ENCODE results near the gene ABLIM2. TPM values are rescaled to one million over a fixed set of nuclear protein-coding genes. Genes with fewer than 3 reads are reported as not detected.

ABLIM2 gene
- total and polyA plus RNA-seq, 5 donors from 2014 or later: 0.88 to 2.0 (median 1.2) TPM

GRCh38 chr4:8125526-8126056 lies 33.0 kb downstream of the ABLIM2 start:
- H3K4me3 ChIP-seq (ENCODE audit: low read depth, low read length): no peak overlapping the region
- ATAC-seq (ENCODE audit: low read depth in 2 of 2): no peak
- H3K27ac Mint-ChIP-seq: no peak overlapping the region
- H3K4me1 ChIP-seq (ENCODE audit: control insufficient read depth, insufficient read depth, low read length, poor library complexity, severe bottlenecking): no peaks in the 10 kb centered on the region
- no peaks in the 10 kb centered on the region for H3K4me1 Mint-ChIP-seq
- no peaks in the 10 kb centered on the region for H3K36me3 Mint-ChIP-seq
- no peaks in the 10 kb centered on the region for H3K27me3 ChIP-seq (ENCODE audit: control insufficient read depth, insufficient read depth, low read length)
- no peak overlapping the region for H3K4me3 Mint-ChIP-seq
- H3K27me3 Mint-ChIP-seq: no peaks in the 10 kb centered on the region
- H3K9me3 Mint-ChIP-seq: no peaks in the 10 kb centered on the region
- no peak overlapping the region for H3K27ac ChIP-seq (ENCODE audit: insufficient read depth, low read length, poor library complexity, severe bottlenecking)
- DNase-seq: no peak
- H3K9me3 ChIP-seq (ENCODE audit: control insufficient read depth in 2 of 2, low read length in 2 of 2): no peaks in the 10 kb centered on the region
- H3K36me3 ChIP-seq (ENCODE audit: control insufficient read depth, insufficient read depth, low read length): no peaks in the 10 kb centered on the region

GRCh38 chr4:8123870-8124269 lies 34.7 kb downstream of the ABLIM2 start:
- Histone ChIP-seq H3K4me1 (ENCODE audit: control insufficient read depth, insufficient read depth, low read length, poor library complexity, severe bottlenecking) (no peaks in the 10 kb centered on the region), H3K4me3 (ENCODE audit: low read depth, low read length) (no peak overlapping the region), H3K27ac (ENCODE audit: insufficient read depth, low read length, poor library complexity, severe bottlenecking) (no peak overlapping the region), H3K36me3 (ENCODE audit: control insufficient read depth, insufficient read depth, low read length) (no peaks in the 10 kb centered on the region), H3K9me3 (ENCODE audit: control insufficient read depth in 2 of 2, low read length in 2 of 2) (no peaks in the 10 kb centered on the region), H3K27me3 (ENCODE audit: control insufficient read depth, insufficient read depth, low read length) (no peaks in the 10 kb centered on the region)
- no peaks in the 10 kb centered on the region for H3K27me3 Mint-ChIP-seq
- H3K9me3 Mint-ChIP-seq: no peaks in the 10 kb centered on the region
- no peak overlapping the region for H3K27ac Mint-ChIP-seq
- no peaks in the 10 kb centered on the region for H3K36me3 Mint-ChIP-seq
- no peak overlapping the region for H3K4me3 Mint-ChIP-seq
- DNase-seq (no peak), ATAC-seq (ENCODE audit: low read depth in 2 of 2) (no peak)
- no peaks in the 10 kb centered on the region for H3K4me1 Mint-ChIP-seq

- no peaks in the 10 kb centered on the region for H3K36me3 Mint-ChIP-seq
- no peak for ATAC-seq (ENCODE audit: low read depth in 2 of 2)
- no peaks in the 10 kb centered on the region for H3K36me3 ChIP-seq (ENCODE audit: control insufficient read depth, insufficient read depth, low read length)
- peaks cover 4% of the 10 kb centered on the region for H3K27me3 Mint-ChIP-seq
- no peak overlapping the region for H3K27ac ChIP-seq (ENCODE audit: insufficient read depth, low read length, poor library complexity, severe bottlenecking)
- no peaks in the 10 kb centered on the region for H3K27me3 ChIP-seq (ENCODE audit: control insufficient read depth, insufficient read depth, low read length)
- H3K9me3 Mint-ChIP-seq: no peaks in the 10 kb centered on the region
- H3K4me3 ChIP-seq (ENCODE audit: low read depth, low read length): no peak overlapping the region
- H3K4me3 Mint-ChIP-seq: no peak overlapping the region
- no peaks in the 10 kb centered on the region for H3K9me3 ChIP-seq (ENCODE audit: control insufficient read depth in 2 of 2, low read length in 2 of 2)
- no peaks in the 10 kb centered on the region for H3K4me1 ChIP-seq (ENCODE audit: control insufficient read depth, insufficient read depth, low read length, poor library complexity, severe bottlenecking)
- no peaks in the 10 kb centered on the region for H3K4me1 Mint-ChIP-seq
- H3K27ac Mint-ChIP-seq: no peak overlapping the region
- DNase-seq: no peak
Observed at GRCh38 chr4:8123389-8123788, 35.2 kb downstream of the ABLIM2 start.

GRCh38 chr4:8122746-8123145 lies 35.9 kb downstream of the ABLIM2 start:
- Mint-ChIP-seq H3K9me3 (no peaks in the 10 kb centered on the region), H3K4me3 (no peak overlapping the region), H3K27me3 (peaks cover 5% of the 10 kb centered on the region), H3K36me3 (no peaks in the 10 kb centered on the region), H3K27ac (no peak overlapping the region), H3K4me1 (peaks cover 0 to under 1% (median 0%) of the 10 kb centered on the region in 4 donors)
- H3K27me3 ChIP-seq (ENCODE audit: control insufficient read depth, insufficient read depth, low read length): no peaks in the 10 kb centered on the region
- H3K9me3 ChIP-seq (ENCODE audit: control insufficient read depth in 2 of 2, low read length in 2 of 2): no peaks in the 10 kb centered on the region
- DNase-seq (no peak), ATAC-seq (ENCODE audit: low read depth in 2 of 2) (no peak)
- no peaks in the 10 kb centered on the region for H3K36me3 ChIP-seq (ENCODE audit: control insufficient read depth, insufficient read depth, low read length)
- H3K4me1 ChIP-seq (ENCODE audit: control insufficient read depth, insufficient read depth, low read length, poor library complexity, severe bottlenecking): no peaks in the 10 kb centered on the region
- H3K4me3 ChIP-seq (ENCODE audit: low read depth, low read length): no peak overlapping the region
- H3K27ac ChIP-seq (ENCODE audit: insufficient read depth, low read length, poor library complexity, severe bottlenecking): no peak overlapping the region

GRCh38 chr4:8121292-8122015 lies 37.2 kb downstream of the ABLIM2 start:
- H3K9me3 Mint-ChIP-seq: no peaks in the 10 kb centered on the region
- H3K4me1 Mint-ChIP-seq: peaks cover 0 to 9% (median 6%) of the 10 kb centered on the region in 4 donors
- H3K4me3 ChIP-seq (ENCODE audit: low read depth, low read length): no peak overlapping the region
- no peaks in the 10 kb centered on the region for H3K27me3 ChIP-seq (ENCODE audit: control insufficient read depth, insufficient read depth, low read length)
- H3K4me1 ChIP-seq (ENCODE audit: control insufficient read depth, insufficient read depth, low read length, poor library complexity, severe bottlenecking): no peaks in the 10 kb centered on the region
- DNase-seq (no peak), ATAC-seq (ENCODE audit: low read depth in 2 of 2) (no peak)
- no peak overlapping the region for H3K4me3 Mint-ChIP-seq
- no peak overlapping the region for H3K27ac ChIP-seq (ENCODE audit: insufficient read depth, low read length, poor library complexity, severe bottlenecking)
- no peaks in the 10 kb centered on the region for H3K36me3 Mint-ChIP-seq
- H3K27ac Mint-ChIP-seq: no peak overlapping the region
- no peaks in the 10 kb centered on the region for H3K9me3 ChIP-seq (ENCODE audit: control insufficient read depth in 2 of 2, low read length in 2 of 2)
- peaks cover 5% of the 10 kb centered on the region for H3K27me3 Mint-ChIP-seq
- H3K36me3 ChIP-seq (ENCODE audit: control insufficient read depth, insufficient read depth, low read length): no peaks in the 10 kb centered on the region

GRCh38 chr4:8120501-8120900 lies 38.1 kb downstream of the ABLIM2 start:
- no peaks in the 10 kb centered on the region for H3K9me3 ChIP-seq (ENCODE audit: control insufficient read depth in 2 of 2, low read length in 2 of 2)
- H3K36me3 ChIP-seq (ENCODE audit: control insufficient read depth, insufficient read depth, low read length): no peaks in the 10 kb centered on the region
- DNase-seq (no peak), ATAC-seq (ENCODE audit: low read depth in 2 of 2) (no peak)
- H3K4me1 ChIP-seq (ENCODE audit: control insufficient read depth, insufficient read depth, low read length, poor library complexity, severe bottlenecking): no peaks in the 10 kb centered on the region
- Mint-ChIP-seq H3K27me3 (peaks cover 5% of the 10 kb centered on the region), H3K4me1 (peaks cover 0 to 9% (median 6%) of the 10 kb centered on the region in 4 donors), H3K27ac (no peak overlapping the region), H3K36me3 (no peaks in the 10 kb centered on the region), H3K9me3 (no peaks in the 10 kb centered on the region), H3K4me3 (no peak overlapping the region)
- no peak overlapping the region for H3K4me3 ChIP-seq (ENCODE audit: low read depth, low read length)
- H3K27ac ChIP-seq (ENCODE audit: insufficient read depth, low read length, poor library complexity, severe bottlenecking): no peak overlapping the region
- no peaks in the 10 kb centered on the region for H3K27me3 ChIP-seq (ENCODE audit: control insufficient read depth, insufficient read depth, low read length)

- peaks cover 0 to 9% (median 6%) of the 10 kb centered on the region in 4 donors for H3K4me1 Mint-ChIP-seq
- no peak for ATAC-seq (ENCODE audit: low read depth in 2 of 2)
- peaks cover 5% of the 10 kb centered on the region for H3K27me3 Mint-ChIP-seq
- no peaks in the 10 kb centered on the region for H3K36me3 ChIP-seq (ENCODE audit: control insufficient read depth, insufficient read depth, low read length)
- no peaks in the 10 kb centered on the region for H3K36me3 Mint-ChIP-seq
- H3K27ac ChIP-seq (ENCODE audit: insufficient read depth, low read length, poor library complexity, severe bottlenecking): no peak overlapping the region
- no peak overlapping the region for H3K27ac Mint-ChIP-seq
- H3K9me3 Mint-ChIP-seq: peaks cover 0 to 1% (median 0%) of the 10 kb centered on the region in 7 donors
- H3K4me3 ChIP-seq (ENCODE audit: low read depth, low read length): no peak overlapping the region
- no peaks in the 10 kb centered on the region for H3K9me3 ChIP-seq (ENCODE audit: control insufficient read depth in 2 of 2, low read length in 2 of 2)
- no peak overlapping the region for H3K4me3 Mint-ChIP-seq
- H3K4me1 ChIP-seq (ENCODE audit: control insufficient read depth, insufficient read depth, low read length, poor library complexity, severe bottlenecking): no peaks in the 10 kb centered on the region
- H3K27me3 ChIP-seq (ENCODE audit: control insufficient read depth, insufficient read depth, low read length): no peaks in the 10 kb centered on the region
- DNase-seq: no peak
Observed at GRCh38 chr4:8119877-8120276, 38.7 kb downstream of the ABLIM2 start.

GRCh38 chr4:8118531-8118930 lies 40.1 kb downstream of the ABLIM2 start:
- Histone ChIP-seq H3K36me3 (ENCODE audit: control insufficient read depth, insufficient read depth, low read length) (no peaks in the 10 kb centered on the region), H3K9me3 (ENCODE audit: control insufficient read depth in 2 of 2, low read length in 2 of 2) (no peaks in the 10 kb centered on the region), H3K27ac (ENCODE audit: insufficient read depth, low read length, poor library complexity, severe bottlenecking) (no peak overlapping the region), H3K27me3 (ENCODE audit: control insufficient read depth, insufficient read depth, low read length) (no peaks in the 10 kb centered on the region), H3K4me3 (ENCODE audit: low read depth, low read length) (no peak overlapping the region), H3K4me1 (ENCODE audit: control insufficient read depth, insufficient read depth, low read length, poor library complexity, severe bottlenecking) (no peaks in the 10 kb centered on the region)
- DNase-seq (no peak), ATAC-seq (ENCODE audit: low read depth in 2 of 2) (no peak)
- peaks cover 5% of the 10 kb centered on the region for H3K27me3 Mint-ChIP-seq
- H3K36me3 Mint-ChIP-seq: no peaks in the 10 kb centered on the region
- no peak overlapping the region for H3K4me3 Mint-ChIP-seq
- peaks cover 0 to 1% (median 0%) of the 10 kb centered on the region in 7 donors for H3K9me3 Mint-ChIP-seq
- no peak overlapping the region for H3K27ac Mint-ChIP-seq
- peaks cover 0 to 9% (median 6%) of the 10 kb centered on the region in 4 donors for H3K4me1 Mint-ChIP-seq

Measured in CD4-positive, CD25-positive, alpha-beta regulatory T cell (primary cell).